NCI-H187 (cell line): Measurements from ENCODE around the gene ITIH5.

ENCODE experiments used
- DNase-seq, 2 experiments: peaks; one replicate each; lab custom pipeline; 2025; lab: John Stamatoyannopoulos, UW

Gene ITIH5

DNA sequence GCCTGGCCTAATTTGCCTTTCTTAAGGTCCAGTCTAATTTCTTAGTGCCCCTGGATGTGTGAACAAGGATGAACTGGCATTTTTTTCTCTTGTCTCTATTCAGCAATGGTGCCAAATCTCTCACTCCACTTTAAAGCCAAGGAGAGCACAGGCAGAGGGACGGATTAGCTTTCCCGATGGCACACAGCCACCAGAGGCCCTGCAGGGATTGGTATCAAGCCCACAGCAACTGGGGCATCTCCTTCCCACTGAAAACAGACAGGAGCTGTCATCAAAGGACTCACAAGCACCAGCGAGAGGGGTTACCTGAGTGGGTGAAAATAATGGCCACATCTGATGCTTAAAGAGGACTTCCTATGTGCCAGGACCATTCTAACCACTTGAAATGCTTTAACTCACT is 83.1 kb downstream of the ITIH5 start:
- DNase-seq: no peak

GRCh38 chr10:7580520-7580919 is 86.2 kb downstream of the ITIH5 start:
- DNase-seq: no peak

- no peak for DNase-seq
These were observed 87.1 kb downstream of the ITIH5 start for GRCh38 chr10:7579681-7580080.

- DNase-seq: no peak
These were observed 89.2 kb downstream of the ITIH5 start for GRCh38 chr10:7577579-7577978.

DNA sequence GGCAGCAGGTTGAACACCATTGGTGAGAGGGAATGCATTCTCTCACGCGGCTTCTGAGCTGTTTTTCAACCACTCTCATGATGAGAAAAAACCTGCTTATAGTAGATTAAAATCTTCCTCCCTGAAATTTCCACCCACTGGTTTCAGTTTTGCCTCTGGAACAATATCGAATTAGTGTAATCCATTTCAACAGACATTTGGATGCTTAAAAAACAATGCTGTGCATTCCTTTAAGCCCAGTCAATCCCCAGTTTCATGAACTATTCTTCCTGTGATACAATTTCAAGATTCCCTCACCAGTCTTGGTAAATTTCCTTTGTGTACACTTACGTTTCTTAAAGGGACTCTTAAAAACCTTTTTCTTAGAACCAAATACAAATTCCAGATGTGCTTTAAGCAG is 89.6 kb downstream of the ITIH5 start:
- no peak for DNase-seq

DNA sequence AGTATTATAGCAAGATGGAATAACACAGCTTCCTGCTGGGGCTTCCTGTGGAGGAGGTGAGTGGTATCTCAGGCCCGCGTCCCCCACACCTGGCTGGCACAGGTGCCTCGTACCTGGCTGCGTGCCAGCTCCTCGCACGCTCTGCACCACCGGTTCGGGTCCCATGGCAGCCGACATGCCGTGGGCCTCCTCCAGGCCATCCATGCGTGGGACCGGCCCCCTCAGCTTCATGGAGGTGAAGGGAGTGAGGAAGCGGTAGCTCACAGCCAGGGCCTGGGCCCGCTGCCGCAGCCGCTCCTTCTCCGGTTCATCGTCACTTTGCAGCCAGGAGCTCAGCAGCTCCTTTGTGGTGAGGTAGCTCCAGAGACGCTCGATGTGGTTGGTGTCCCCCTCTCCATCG is 90.4 kb downstream of the ITIH5 start:
- DNase-seq: no peak

GRCh38 chr10:7572391-7572790 is 94.4 kb downstream of the ITIH5 start:
- DNase-seq: no peak

GRCh38 chr10:7571981-7572380 is 94.8 kb downstream of the ITIH5 start:
- no peak for DNase-seq

DNA sequence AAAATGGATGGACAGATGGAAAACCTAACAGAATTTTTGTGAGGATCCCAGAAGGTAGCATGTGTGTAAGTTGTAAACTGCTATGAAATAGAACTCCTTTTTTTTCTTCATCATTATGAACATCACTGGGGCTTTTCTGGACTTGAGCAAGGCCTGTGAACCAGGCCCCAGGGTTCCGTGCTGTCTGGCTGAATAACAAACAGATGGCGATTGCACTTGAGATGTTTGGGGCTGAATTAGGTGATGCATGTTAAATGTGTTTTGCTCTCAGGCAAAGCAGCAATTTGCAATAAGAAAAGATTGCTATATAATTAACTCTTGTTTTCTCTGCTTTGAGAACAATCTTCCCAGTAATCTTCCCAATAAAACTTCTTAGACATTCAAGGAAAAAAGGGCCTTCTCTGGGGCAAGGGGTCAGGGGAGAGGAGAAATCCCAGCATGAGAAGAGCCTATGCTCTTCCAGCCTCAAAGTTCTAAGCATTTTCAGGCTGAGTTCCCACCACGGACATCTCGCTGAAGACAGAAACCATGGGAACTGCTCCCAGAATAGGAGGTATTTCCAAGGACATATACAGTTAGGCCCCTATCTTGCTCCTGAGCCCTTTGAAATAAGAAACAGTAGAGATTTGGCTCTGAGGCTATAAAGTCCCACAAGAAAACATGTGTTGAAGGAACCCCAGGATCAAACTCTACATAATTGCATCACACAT is 98.7 kb downstream of the ITIH5 start:
- no peak for DNase-seq

- no peak for DNase-seq
These were observed 99.9 kb downstream of the ITIH5 start for GRCh38 chr10:7566891-7567290.

- no peak for DNase-seq
These were observed 100.9 kb downstream of the ITIH5 start for GRCh38 chr10:7565871-7566270.

GRCh38 chr10:7563770-7564169 is 103.0 kb downstream of the ITIH5 start:
- no peak for DNase-seq

DNA sequence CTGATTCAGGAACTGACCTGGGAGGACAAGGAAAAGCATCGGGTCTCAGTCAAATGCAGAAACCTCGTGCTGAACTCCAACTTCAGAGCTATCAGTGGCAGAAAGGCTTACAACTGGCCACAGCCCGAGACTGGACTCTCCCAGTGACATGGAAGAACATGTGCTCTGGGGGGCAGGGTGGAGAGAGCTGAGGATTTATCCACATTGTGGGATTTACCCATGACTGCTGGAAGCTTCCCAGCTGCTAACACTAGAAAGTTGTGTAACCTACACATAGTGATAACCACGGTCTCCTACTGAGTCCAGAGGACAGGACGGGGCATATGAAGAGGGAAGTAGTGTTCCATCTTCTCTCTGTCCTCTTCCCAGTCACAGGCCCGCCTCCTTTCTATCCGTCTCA is 103.4 kb downstream of the ITIH5 start:
- DNase-seq: no peak

GRCh38 chr10:7561985-7562384 is 104.8 kb downstream of the ITIH5 start:
- DNase-seq: no peak

DNA sequence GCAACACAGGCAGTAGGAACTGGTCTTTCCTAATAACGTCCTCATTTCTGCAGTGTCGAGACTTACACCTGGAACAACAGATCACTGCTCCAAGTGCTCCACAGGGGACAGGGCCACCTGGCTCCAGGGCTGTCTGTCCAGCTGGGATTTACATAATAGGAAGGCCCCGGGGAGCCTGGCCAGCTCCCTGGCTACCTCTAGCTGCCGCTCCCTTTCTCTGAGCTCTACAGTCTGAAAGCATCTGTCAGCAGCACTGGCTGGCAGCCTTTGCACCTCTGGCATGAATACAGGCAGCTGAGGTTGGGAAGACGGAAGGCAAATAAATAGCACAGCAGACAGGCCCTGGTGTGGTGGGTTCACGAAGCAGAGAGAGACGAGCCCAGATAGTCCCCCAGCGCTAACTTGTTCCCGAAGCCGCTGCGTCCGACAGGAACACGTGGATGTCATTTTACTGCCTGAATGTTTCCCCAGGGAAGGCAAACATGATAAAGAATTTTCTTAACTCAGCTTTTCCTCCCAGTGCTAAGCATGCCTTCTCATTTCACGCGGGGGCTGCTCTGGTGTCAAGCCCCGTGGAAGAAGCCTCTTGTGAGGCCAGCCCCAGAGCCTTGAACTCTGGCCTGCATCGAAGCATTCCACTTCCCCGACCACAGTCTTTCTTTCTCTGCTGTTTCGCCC is 105.4 kb downstream of the ITIH5 start:
- no peak for DNase-seq

GRCh38 chr10:7560519-7560918 is 106.2 kb downstream of the ITIH5 start:
- DNase-seq: no peak

GRCh38 chr10:7559386-7559785 is 107.4 kb downstream of the ITIH5 start:
- DNase-seq: no peak

- DNase-seq: no peak
These were observed 108.7 kb downstream of the ITIH5 start for GRCh38 chr10:7558036-7558435.

GRCh38 chr10:7553531-7553930 is 113.2 kb downstream of the ITIH5 start:
- no peak for DNase-seq

DNA sequence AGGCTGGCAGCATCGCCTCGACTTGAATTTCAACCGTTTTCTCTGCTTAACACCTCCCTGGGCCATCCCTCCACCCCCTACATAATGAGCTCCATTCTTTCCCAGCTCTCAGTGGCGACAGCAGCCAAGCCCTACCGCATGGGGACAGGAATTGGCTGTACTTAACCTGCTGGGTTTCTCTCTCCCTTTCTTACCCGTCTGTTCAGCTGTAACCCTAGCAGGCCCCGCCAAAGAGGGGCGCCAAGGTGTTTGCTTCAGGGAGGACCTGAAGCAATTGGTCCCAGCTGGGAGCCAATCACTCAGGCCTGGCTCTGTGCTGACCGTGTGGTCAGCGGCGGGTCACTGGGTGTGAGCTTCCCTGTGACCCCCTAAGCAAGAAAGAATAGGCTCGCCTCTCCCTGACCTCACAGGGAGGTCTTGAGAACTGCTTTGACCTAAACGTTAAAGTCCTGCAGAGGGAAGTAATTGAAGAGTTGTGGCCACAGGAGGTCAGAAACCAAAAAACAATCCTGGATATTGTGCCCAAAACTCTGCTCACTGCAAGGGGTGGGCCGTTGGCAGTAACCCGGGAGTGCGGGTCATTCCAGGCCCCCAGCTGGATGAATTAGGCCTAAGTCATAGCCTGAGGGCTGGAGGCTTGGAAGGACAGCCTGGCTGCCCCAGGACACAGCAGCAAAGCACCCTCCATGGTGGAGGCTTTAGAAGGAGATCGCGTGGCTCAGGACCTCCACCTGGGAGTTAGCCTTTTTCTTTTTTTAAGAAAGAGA is 114.6 kb downstream of the ITIH5 start:
- DNase-seq: no peak

GRCh38 chr10:7551289-7551688 is 115.5 kb downstream of the ITIH5 start:
- DNase-seq: no peak

GRCh38 chr10:7550013-7550412 is 116.8 kb downstream of the ITIH5 start:
- no peak for DNase-seq

- DNase-seq: no peak
These were observed 118.9 kb downstream of the ITIH5 start for GRCh38 chr10:7547829-7548228.
